SKM-1 (cell line): Measurements from ENCODE around the gene MRPL52.
"Not testable (repeated sequence)": the region's sequence is repeated elsewhere in the genome, so short reads cannot be mapped to it uniquely, and the experiment has no call there.

ENCODE experiments used
- DNase-seq: peaks from one replicate; lab custom pipeline; 2025; ENCODE audit not compliant: unreplicated experiment; lab: John Stamatoyannopoulos, UW

Gene MRPL52

GRCh38 chr14:22852940-22853767 is 23.5 kb downstream of the MRPL52 start:
- no peak for DNase-seq

GRCh38 chr14:22854296-22854695 is 24.6 kb downstream of the MRPL52 start:
- DNase-seq: not testable (repeated sequence)

GRCh38 chr14:22854963-22855724 is 25.5 kb downstream of the MRPL52 start:
- DNase-seq: no peak

GRCh38 chr14:22856428-22856827 is 26.7 kb downstream of the MRPL52 start:
- no peak for DNase-seq

GRCh38 chr14:22860377-22860776 is 30.7 kb downstream of the MRPL52 start:
- DNase-seq: not testable (repeated sequence)

- no peak for DNase-seq
Observed at GRCh38 chr14:22861651-22862050, 32.0 kb downstream of the MRPL52 start.

- no peak for DNase-seq
Observed at GRCh38 chr14:22864979-22865378, 35.3 kb downstream of the MRPL52 start.

- no peak for DNase-seq
Observed at GRCh38 chr14:22865424-22866405, 36.0 kb downstream of the MRPL52 start.

- no peak for DNase-seq
Observed at GRCh38 chr14:22866874-22867273, 37.2 kb downstream of the MRPL52 start.

GRCh38 chr14:22870811-22871223 is 41.1 kb downstream of the MRPL52 start:
- DNase-seq: peak; percentile 22

- peak; percentile 54 for DNase-seq
Observed at GRCh38 chr14:22871224-22872032, 41.7 kb downstream of the MRPL52 start, which contains the start of gene LRP10. Gene LRP10, plus strand, starts transcription at chr14:22871740. Its CDS starts 564 bp downstream, at chr14:22872304.

GRCh38 chr14:22872033-22872832 is 42.5 kb downstream of the MRPL52 start:
- DNase-seq: no peak

GRCh38 chr14:22872833-22873520 is 43.3 kb downstream of the MRPL52 start:
- DNase-seq: no peak

GRCh38 chr14:22875003-22875747 is 45.5 kb downstream of the MRPL52 start:
- DNase-seq: no peak

GRCh38 chr14:22875748-22876319 is 46.1 kb downstream of the MRPL52 start:
- no peak for DNase-seq

GRCh38 chr14:22877000-22877501 is 47.4 kb downstream of the MRPL52 start:
- DNase-seq: no peak
